GM12878 (cell line): ENCODE measurements around the gene LHFPL2. TPM values are rescaled to one million over a fixed set of nuclear protein-coding genes. Genes with fewer than 3 reads are reported as not detected.

Experiments used
- CBX5 ChIP-seq: sonication (generic); IDR thresholded peaks from 2 replicates; pipeline ENCODE4 v1.6.1; 2016; ENCODE audit warnings: low read depth, moderate library complexity, mild to moderate bottlenecking, inconsistent platforms
- CHD2 ChIP-seq: IDR thresholded peaks from 2 replicates; pipeline ENCODE4 v1.6.1; 2011; ENCODE audit warnings: low read depth, low read length, improper control_type of control experiment, borderline replicate concordance
- CHD4 ChIP-seq: fragments of 200-600 bp; sonication (generic); IDR thresholded peaks from 2 replicates; pipeline ENCODE4 v1.6.1; 2016; ENCODE audit warnings: mild to moderate bottlenecking
- FOXK2 ChIP-seq: fragments of 450-650 bp; IDR thresholded peaks from 2 replicates; pipeline ENCODE4 v1.6.1; 2017; ENCODE audit warnings: mild to moderate bottlenecking, moderate library complexity
- GATAD2B ChIP-seq: fragments of 450-650 bp; conservative IDR thresholded peaks from 2 replicates; pipeline ENCODE4 v1.6.1; 2017; ENCODE audit warnings: low read depth, mild to moderate bottlenecking, moderate library complexity
- HDAC6 ChIP-seq: fragments of 200-600 bp; sonication (generic); IDR thresholded peaks from one replicate; pipeline ENCODE4 v1.8.0; 2017; ENCODE audit warnings: antibody characterized with exemption; ENCODE audit not compliant: unreplicated experiment
- MYC ChIP-seq: IDR thresholded peaks from 2 replicates; pipeline ENCODE4 v1.6.1; 2011; ENCODE audit warnings: mild to moderate bottlenecking, low read length, moderate library complexity, inconsistent platforms; ENCODE audit not compliant: insufficient read depth, insufficient replicate concordance, insufficient read length, severe bottlenecking
- NFIC ChIP-seq: IDR thresholded peaks from 2 replicates; pipeline ENCODE4 v1.6.1; 2012; ENCODE audit warnings: low read depth, mild to moderate bottlenecking, inconsistent platforms, low read length, moderate library complexity
- NFXL1 ChIP-seq: fragments of 450-650 bp; IDR thresholded peaks from 2 replicates; pipeline ENCODE4 v1.6.1; 2017; ENCODE audit warnings: antibody characterized with exemption, mild to moderate bottlenecking, borderline replicate concordance
- NFYB ChIP-seq: IDR thresholded peaks from 2 replicates; pipeline ENCODE4 v1.6.1; 2011; ENCODE audit warnings: low read depth, mild to moderate bottlenecking, low read length, improper control_type of control experiment, moderate library complexity; ENCODE audit not compliant: insufficient read depth
- RUNX3 ChIP-seq: IDR thresholded peaks from 2 replicates; pipeline ENCODE4 v1.6.1; 2012; ENCODE audit warnings: low read length, inconsistent platforms
- SIX5 ChIP-seq: IDR thresholded peaks from 2 replicates; pipeline ENCODE4 v1.6.1; 2011; ENCODE audit warnings: mild to moderate bottlenecking, low read depth, low read length, moderate library complexity; ENCODE audit not compliant: severe bottlenecking
- STAT3 ChIP-seq: IDR thresholded peaks from 2 replicates; pipeline ENCODE4 v1.6.1; 2011; ENCODE audit warnings: low read depth, low read length, improper control_type of control experiment
- TARDBP ChIP-seq: IDR thresholded peaks from 2 replicates; pipeline ENCODE4 v1.6.1; 2016; ENCODE audit warnings: borderline replicate concordance
- polyA plus RNA-seq, 11 experiments: library from polyadenylated mRNA; depleted of rRNA in 4 of 11; unstranded in 6 of 11; stranded (reverse) in 5 of 11; fragments of >200 nt; fragmentation: Nextera tagmentation in 4 of 11; fragmentation: Illumina TruSeq in 1 of 11; extraction: Ambion mirVana in 4 of 11; extraction: Trizol in 1 of 11; gene quantifications; 1 replicate in 1 of 11; 2 replicates in 10 of 11; pipeline versions ENCODE4 v1.2.1 to v1.2.3, GENCODE V29; 2011 to 2016; ENCODE audit warnings: inconsistent platforms in 2 of 11, missing spikeins in 2 of 11, low read depth in 1 of 11
- total RNA-seq, 4 experiments: library from RNA; depleted of rRNA in 3 of 4; stranded (reverse); fragments of >200 nt in 3 of 4; fragmentation: Illumina TruSeq in 1 of 4; extraction: Trizol in 1 of 4; gene quantifications; 2 replicates each; pipeline versions ENCODE4 v1.2.1 to v1.2.3, GENCODE V29; 2013 to 2021
- TF ChIP-seq, protein P1 (sequence below): IDR thresholded peaks from 2 replicates; pipeline ENCODE4 v1.6.1; 2012; ENCODE audit warnings: low read depth, low read length, improper control_type of control experiment
- TF ChIP-seq, protein P2 (sequence below): IDR thresholded peaks from 2 replicates; pipeline ENCODE4 v1.6.1; 2012; ENCODE audit warnings: low read length, inconsistent platforms
- TF ChIP-seq, protein P3 (sequence below): fragments of 150-350 bp; IDR thresholded peaks from 2 replicates; pipeline ENCODE4 v1.6.1; 2014; ENCODE audit warnings: mild to moderate bottlenecking, low read depth, low read length
- TF ChIP-seq, protein P4 (sequence below): fragments of 450-650 bp; IDR thresholded peaks from 2 replicates; pipeline ENCODE4 v1.6.1; 2016; ENCODE audit warnings: mild to moderate bottlenecking
- TF ChIP-seq, protein P5 (sequence below): fragments of 450-650 bp; formaldehyde crosslinking; IDR thresholded peaks from 2 replicates; pipeline ENCODE4 v1.5.0; 2022; ENCODE audit warnings: mild to moderate bottlenecking, missing genetic modification characterization
- TF ChIP-seq, protein P6 (sequence below): fragments of 450-650 bp; IDR thresholded peaks from 2 replicates; pipeline ENCODE4 v1.6.1; 2018; ENCODE audit warnings: borderline replicate concordance, mild to moderate bottlenecking; ENCODE audit not compliant: partially characterized antibody

Gene LHFPL2
- total and polyA plus RNA-seq, 10 of the 15 experiments (the other 5 are each of a cell fraction or from before 2014, with no cell fraction given), result 4.1 to 21.8 (median 12.5) TPM

DNA sequence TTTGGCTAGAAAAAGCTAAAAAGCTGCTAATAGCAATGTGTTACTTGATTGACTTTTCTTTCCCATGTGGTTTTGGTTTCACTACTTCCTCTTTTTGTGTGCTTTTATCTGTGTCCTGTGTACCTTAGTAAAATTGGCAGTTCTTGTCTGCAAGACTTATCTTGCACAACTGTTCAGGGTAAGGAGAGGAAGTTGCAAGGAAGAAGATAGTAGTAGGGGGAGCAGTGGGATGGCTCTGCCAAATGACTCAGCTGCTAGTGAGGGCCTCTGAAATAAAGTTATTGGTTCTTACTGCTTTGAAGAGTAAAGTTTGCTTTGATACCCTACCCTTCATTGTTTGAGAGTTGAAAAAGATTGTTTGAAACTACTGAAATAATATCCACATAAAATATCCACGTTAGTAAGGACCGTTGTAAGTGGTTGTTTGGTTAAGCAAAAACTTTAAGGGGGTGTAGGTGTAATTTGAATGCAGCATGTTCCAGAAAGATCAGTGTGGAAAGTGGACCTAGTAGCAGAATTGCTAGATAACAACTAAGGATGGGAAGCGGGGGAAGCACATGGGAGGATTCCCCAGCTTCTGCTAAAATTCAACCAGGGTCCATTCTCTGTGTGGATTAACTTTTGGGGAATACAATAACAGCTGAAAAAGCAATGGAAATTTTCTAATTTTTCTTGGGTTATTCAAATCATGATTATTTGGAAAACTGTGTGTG is 164.6 kb downstream of the LHFPL2 start (continued):
- TF ChIP-seq, protein P1, sequence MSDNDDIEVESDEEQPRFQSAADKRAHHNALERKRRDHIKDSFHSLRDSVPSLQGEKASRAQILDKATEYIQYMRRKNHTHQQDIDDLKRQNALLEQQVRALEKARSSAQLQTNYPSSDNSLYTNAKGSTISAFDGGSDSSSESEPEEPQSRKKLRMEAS, result no peak
- no peak for TF ChIP-seq NFYB
- TF ChIP-seq SIX5, result no peak
- TF ChIP-seq NFXL1, result no peak
- no peak for TF ChIP-seq HDAC6
- no peak for TF ChIP-seq TARDBP
- TF ChIP-seq, protein P2, sequence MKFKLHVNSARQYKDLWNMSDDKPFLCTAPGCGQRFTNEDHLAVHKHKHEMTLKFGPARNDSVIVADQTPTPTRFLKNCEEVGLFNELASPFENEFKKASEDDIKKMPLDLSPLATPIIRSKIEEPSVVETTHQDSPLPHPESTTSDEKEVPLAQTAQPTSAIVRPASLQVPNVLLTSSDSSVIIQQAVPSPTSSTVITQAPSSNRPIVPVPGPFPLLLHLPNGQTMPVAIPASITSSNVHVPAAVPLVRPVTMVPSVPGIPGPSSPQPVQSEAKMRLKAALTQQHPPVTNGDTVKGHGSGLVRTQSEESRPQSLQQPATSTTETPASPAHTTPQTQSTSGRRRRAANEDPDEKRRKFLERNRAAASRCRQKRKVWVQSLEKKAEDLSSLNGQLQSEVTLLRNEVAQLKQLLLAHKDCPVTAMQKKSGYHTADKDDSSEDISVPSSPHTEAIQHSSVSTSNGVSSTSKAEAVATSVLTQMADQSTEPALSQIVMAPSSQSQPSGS, result peak; percentile 26; the same call in 1 of the 2 replicates
- no peak for TF ChIP-seq GATAD2B
- TF ChIP-seq CHD2, result no peak
- peak; percentile 94 for TF ChIP-seq RUNX3
- TF ChIP-seq, protein P3, sequence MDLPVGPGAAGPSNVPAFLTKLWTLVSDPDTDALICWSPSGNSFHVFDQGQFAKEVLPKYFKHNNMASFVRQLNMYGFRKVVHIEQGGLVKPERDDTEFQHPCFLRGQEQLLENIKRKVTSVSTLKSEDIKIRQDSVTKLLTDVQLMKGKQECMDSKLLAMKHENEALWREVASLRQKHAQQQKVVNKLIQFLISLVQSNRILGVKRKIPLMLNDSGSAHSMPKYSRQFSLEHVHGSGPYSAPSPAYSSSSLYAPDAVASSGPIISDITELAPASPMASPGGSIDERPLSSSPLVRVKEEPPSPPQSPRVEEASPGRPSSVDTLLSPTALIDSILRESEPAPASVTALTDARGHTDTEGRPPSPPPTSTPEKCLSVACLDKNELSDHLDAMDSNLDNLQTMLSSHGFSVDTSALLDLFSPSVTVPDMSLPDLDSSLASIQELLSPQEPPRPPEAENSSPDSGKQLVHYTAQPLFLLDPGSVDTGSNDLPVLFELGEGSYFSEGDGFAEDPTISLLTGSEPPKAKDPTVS, result no peak
- 0 out of 2 replicates have a peak, but pooled peaks have one; percentile 37 for TF ChIP-seq NFIC
- 0 out of 2 replicates have a peak, but pooled peaks have one; percentile 60 for TF ChIP-seq CBX5
- TF ChIP-seq CHD4, result no peak
- TF ChIP-seq, protein P4, sequence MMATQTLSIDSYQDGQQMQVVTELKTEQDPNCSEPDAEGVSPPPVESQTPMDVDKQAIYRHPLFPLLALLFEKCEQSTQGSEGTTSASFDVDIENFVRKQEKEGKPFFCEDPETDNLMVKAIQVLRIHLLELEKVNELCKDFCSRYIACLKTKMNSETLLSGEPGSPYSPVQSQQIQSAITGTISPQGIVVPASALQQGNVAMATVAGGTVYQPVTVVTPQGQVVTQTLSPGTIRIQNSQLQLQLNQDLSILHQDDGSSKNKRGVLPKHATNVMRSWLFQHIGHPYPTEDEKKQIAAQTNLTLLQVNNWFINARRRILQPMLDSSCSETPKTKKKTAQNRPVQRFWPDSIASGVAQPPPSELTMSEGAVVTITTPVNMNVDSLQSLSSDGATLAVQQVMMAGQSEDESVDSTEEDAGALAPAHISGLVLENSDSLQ, result peak; percentile 72
- TF ChIP-seq, protein P5, sequence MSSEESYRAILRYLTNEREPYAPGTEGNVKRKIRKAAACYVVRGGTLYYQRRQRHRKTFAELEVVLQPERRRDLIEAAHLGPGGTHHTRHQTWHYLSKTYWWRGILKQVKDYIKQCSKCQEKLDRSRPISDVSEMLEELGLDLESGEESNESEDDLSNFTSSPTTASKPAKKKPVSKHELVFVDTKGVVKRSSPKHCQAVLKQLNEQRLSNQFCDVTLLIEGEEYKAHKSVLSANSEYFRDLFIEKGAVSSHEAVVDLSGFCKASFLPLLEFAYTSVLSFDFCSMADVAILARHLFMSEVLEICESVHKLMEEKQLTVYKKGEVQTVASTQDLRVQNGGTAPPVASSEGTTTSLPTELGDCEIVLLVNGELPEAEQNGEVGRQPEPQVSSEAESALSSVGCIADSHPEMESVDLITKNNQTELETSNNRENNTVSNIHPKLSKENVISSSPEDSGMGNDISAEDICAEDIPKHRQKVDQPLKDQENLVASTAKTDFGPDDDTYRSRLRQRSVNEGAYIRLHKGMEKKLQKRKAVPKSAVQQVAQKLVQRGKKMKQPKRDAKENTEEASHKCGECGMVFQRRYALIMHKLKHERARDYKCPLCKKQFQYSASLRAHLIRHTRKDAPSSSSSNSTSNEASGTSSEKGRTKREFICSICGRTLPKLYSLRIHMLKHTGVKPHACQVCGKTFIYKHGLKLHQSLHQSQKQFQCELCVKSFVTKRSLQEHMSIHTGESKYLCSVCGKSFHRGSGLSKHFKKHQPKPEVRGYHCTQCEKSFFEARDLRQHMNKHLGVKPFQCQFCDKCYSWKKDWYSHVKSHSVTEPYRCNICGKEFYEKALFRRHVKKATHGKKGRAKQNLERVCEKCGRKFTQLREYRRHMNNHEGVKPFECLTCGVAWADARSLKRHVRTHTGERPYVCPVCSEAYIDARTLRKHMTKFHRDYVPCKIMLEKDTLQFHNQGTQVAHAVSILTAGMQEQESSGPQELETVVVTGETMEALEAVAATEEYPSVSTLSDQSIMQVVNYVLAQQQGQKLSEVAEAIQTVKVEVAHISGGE (CRISPR knock-in tag), result no peak
- TF ChIP-seq STAT3, result no peak
- no peak for TF ChIP-seq FOXK2
- TF ChIP-seq, protein P6, sequence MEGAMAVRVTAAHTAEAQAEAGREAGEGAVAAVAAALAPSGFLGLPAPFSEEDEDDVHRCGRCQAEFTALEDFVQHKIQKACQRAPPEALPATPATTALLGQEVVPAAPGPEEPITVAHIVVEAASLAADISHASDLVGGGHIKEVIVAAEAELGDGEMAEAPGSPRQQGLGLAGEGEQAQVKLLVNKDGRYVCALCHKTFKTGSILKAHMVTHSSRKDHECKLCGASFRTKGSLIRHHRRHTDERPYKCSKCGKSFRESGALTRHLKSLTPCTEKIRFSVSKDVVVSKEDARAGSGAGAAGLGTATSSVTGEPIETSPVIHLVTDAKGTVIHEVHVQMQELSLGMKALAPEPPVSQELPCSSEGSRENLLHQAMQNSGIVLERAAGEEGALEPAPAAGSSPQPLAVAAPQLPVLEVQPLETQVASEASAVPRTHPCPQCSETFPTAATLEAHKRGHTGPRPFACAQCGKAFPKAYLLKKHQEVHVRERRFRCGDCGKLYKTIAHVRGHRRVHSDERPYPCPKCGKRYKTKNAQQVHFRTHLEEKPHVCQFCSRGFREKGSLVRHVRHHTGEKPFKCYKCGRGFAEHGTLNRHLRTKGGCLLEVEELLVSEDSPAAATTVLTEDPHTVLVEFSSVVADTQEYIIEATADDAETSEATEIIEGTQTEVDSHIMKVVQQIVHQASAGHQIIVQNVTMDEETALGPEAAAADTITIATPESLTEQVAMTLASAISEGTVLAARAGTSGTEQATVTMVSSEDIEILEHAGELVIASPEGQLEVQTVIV, result no peak
- no peak for TF ChIP-seq MYC
